ENCODE results near the gene KPTN.

KPTN gene

GRCh38 chr19:47492571-47493377, 8.8 kb upstream of the KPTN start:
- no peak for TF ChIP-seq CTCF (IDR thresholded peaks at IDR 0.05)

- no peak for TF ChIP-seq CTCF (IDR thresholded peaks at IDR 0.05)
Measured at GRCh38 chr19:47492137-47492533, 8.1 kb upstream of the KPTN start.

GRCh38 chr19:47491358-47492136, 7.5 kb upstream of the KPTN start:
- no peak for TF ChIP-seq CTCF (IDR thresholded peaks at IDR 0.05)

GRCh38 chr19:47490847-47491246, 6.8 kb upstream of the KPTN start:
- TF ChIP-seq CTCF (IDR thresholded peaks at IDR 0.05) = no peak

GRCh38 chr19:47490031-47490430, 6.0 kb upstream of the KPTN start:
- no peak for TF ChIP-seq CTCF (IDR thresholded peaks at IDR 0.05)

- no peak for TF ChIP-seq CTCF (IDR thresholded peaks at IDR 0.05)
Measured at GRCh38 chr19:47489072-47489914, 5.3 kb upstream of the KPTN start.

Data from LNCAP (cell line).